ENCODE measurements around the gene LGI2.
"Not testable (repeated sequence)": the region's sequence is repeated elsewhere in the genome, so short reads cannot be mapped to it uniquely, and the experiment has no call there.

LGI2 gene, protein sequence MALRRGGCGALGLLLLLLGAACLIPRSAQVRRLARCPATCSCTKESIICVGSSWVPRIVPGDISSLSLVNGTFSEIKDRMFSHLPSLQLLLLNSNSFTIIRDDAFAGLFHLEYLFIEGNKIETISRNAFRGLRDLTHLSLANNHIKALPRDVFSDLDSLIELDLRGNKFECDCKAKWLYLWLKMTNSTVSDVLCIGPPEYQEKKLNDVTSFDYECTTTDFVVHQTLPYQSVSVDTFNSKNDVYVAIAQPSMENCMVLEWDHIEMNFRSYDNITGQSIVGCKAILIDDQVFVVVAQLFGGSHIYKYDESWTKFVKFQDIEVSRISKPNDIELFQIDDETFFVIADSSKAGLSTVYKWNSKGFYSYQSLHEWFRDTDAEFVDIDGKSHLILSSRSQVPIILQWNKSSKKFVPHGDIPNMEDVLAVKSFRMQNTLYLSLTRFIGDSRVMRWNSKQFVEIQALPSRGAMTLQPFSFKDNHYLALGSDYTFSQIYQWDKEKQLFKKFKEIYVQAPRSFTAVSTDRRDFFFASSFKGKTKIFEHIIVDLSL

DNA sequence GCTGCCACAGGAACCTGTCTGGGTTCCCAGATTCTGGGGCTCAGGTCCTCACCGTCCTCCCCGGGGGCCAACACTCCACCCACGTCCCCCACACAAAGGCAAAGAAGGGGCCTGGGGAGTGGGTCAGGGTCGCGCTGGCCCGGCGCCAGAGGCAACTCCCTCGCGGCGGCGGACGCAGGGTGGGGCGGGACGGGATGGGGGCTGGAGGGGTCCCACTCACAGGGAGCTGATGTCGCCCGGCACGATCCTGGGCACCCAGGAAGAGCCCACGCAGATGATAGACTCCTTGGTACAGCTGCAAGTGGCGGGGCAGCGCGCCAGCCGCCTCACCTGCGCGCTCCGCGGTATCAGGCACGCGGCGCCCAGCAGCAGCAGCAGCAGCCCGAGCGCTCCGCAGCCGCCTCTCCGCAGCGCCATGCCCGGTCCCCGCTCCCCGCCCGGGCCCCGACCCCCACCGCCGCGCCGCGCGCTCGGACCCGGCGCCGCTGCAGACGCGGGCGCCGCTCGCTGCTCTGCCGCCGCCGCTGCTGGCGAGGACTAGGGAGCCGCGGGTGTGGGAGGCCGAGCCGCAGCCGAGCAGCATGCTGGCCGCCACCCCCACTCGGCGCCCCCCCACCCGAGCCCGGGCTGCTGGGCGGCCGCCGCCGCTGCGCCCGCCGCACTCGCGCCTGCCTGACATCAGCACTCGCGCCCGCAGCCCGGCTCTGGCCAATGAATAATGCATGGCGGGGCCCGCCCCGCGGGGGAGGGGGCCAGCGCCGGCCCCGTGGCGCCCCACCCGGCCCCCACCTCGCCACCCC lies at the start of gene LGI2:
Gene LGI2, minus strand, starts transcription at position 670 of the 800 bp plus-strand sequence. Its CDS starts 253 bp downstream, at position 417.
- DNase-seq = no peak

- no peak for DNase-seq
Measured at GRCh38 chr4:25078523-25078922, 47.8 kb upstream of the LGI2 start.

- DNase-seq = no peak
Measured at GRCh38 chr4:25076625-25077398, 46.1 kb upstream of the LGI2 start.

- no peak for DNase-seq
Measured at GRCh38 chr4:25075851-25076250, 45.1 kb upstream of the LGI2 start.

- DNase-seq = no peak
Measured at GRCh38 chr4:25075129-25075528, 44.4 kb upstream of the LGI2 start.

GRCh38 chr4:25070545-25070944 lies 39.8 kb upstream of the LGI2 start:
- DNase-seq = no peak

DNA sequence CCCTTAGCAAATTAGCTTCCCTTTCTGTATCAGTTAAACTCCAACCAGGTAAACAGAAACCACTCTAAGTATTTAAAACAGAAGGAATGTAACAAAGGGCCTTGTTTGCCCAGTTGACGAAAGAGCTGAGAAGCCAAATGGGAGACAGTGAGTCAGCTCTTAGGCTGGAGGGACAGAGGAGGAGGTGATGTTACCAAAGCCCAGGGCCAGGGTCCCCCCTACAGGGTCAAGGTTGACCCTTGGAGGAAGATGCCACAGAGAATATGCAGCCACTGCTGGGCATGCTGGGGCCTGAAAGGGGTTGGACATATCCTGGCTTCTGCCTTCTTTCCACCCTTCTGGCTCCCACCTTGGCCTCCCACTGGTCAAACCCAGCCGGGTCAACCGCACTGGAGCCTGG lies 38.3 kb upstream of the LGI2 start:
- DNase-seq = no peak

- no peak for DNase-seq
Measured at GRCh38 chr4:25068386-25068785, 37.6 kb upstream of the LGI2 start.

GRCh38 chr4:25065932-25066590 lies 35.3 kb upstream of the LGI2 start:
- DNase-seq = no peak

GRCh38 chr4:25065431-25065858 lies 34.7 kb upstream of the LGI2 start:
- no peak for DNase-seq

DNA sequence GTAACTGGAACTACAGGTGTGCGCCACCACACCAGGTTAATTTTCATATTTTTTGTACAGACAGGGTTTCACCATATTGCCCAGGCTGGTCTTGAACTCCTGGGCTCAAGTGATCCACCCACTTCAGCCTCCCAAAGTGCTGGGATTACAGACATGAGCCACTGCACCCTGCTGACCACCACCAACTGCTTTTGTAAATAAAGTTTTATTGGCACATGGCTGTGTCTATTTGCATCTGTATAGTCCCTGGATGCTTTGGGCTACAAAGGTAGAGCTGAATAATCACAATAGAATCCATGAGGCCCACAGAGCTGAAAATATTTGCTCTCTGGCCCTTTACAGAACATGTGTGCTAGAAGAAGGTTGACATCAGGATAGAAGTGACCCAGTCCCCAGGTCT lies 33.7 kb upstream of the LGI2 start:
- DNase-seq = not testable (repeated sequence)

DNA sequence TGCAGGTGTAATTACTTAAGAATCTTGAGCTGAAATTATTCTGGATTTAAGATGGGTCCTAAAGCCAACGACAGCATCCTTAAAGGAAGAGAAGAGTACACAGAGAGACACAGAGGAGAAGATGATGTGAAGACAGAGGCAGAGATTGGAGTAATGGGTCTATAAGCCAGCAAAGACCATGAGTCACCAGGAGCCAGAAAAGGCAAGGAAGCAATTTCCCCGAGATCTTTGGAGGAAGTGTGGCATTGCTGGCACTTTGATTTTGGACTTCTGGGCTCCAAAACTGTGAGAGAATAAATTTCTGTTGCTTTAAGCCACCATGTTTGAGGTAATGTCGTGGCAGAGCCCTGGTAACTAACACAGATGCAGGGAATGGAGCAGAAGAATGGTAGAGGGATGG lies 32.4 kb upstream of the LGI2 start:
- DNase-seq = no peak

DNA sequence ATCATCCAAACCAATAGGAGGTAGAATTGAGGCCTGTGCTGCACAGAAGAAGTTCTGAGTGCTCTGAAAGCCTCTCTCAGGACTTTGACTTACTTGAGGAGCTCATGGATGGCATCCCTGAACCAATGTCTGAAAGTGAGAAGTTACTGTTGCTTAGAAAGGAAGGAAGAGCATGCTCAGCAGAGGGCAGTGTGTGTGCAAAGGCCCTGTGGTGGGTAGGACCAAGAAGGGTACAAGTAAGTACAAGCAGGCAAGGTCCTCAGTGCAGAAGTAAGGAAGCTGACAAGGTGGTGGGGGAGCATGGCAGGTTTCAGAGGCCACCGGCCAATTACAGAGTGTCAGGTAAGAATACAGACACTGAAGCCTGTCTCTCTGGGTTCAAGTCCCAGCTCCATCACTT lies 31.4 kb upstream of the LGI2 start:
- no peak for DNase-seq

DNA sequence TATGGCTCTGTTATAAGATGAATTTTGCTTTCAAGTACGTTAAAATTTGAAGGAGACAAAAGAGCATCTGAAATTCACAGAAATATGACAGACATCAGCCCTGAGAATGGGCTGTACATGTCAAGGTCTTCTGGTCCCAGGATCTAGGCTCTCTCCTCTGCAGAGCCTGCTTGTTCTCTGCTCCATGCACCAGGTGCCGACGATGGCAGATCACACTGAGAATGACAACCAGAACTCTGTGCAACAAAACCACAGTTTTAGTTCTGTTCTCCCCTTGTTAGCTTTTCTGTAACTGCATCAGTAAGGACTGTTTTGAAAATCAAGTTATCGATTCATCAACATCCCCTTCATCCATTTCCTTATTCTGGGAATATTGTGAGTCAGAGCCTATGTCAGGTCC lies 30.9 kb upstream of the LGI2 start:
- no peak for DNase-seq

- no peak for DNase-seq
Measured at GRCh38 chr4:25060963-25061340, 30.2 kb upstream of the LGI2 start.

- no peak for DNase-seq
Measured at GRCh38 chr4:25060241-25060962, 29.7 kb upstream of the LGI2 start.

- no peak for DNase-seq
Measured at GRCh38 chr4:25059791-25060190, 29.0 kb upstream of the LGI2 start.

DNA sequence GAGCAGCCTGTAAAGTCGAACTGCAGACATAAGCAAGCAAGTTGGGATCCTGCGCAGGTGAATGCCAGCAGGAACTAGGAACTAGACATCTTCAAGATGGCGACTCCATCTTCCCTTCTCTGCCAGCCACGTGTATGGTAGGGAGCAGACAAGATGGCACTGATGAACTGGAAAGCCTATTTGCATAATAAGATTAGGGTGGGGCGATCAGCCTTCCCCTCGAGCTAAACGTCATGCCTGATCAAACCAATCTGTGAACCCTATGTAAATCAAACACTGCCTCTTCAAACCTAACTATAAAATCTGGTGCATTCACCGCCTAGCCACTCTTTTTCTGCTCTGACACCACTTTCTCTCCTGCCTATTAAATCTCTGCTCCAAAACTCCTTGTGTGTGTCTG lies 28.1 kb upstream of the LGI2 start:
- no peak for DNase-seq

GRCh38 chr4:25057299-25057698 lies 26.6 kb upstream of the LGI2 start:
- no peak for DNase-seq

DNA sequence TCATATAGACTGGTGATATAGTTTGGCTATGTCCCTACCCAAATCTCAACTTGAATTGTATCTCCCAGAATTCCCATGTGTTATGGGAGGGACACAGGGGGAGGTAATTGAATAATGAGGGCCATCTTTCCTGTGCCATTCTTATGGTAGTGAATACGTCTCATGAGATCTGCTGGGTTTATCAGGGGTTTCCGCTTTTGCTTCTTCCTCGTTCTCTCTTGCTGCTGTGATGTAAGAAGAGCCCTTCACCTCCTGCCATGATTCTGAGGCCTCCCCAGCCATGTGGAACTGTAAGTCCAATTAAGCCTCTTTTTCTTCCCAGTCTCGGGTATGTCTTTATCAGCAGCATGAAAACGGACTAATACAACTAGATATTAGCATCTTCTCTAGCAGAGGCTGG lies 21.3 kb upstream of the LGI2 start:
- DNase-seq = not testable (repeated sequence)

DNA sequence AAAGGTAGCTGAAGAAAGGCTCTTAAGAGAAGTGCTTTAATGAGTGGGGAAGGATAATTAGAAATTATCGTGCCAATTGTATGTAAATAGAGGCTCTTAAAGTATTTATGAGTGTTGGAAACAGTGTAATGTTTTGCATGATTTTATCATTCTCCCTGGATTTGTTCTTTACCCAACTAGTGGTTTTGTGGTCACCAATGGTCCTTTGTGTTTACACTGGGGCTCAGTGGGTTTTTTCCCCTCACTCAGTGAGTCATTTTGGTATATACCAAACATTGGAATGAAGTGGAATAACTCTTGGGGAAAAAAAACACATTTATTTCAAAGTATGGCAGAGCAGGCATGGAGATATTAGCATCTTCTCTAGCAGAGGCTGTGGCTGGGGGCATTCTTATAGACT lies 20.8 kb upstream of the LGI2 start:
- peak; percentile 13 for DNase-seq

Data from EL (cell line).